ENCODE data around the gene PHKG2. TPM values are rescaled to one million over a fixed set of nuclear protein-coding genes. Genes with fewer than 3 reads are reported as not detected.

PHKG2 gene
- total and polyA plus RNA-seq, 3 donors from 2014 or later, result 78.4 to 312 (median 129) TPM

DNA sequence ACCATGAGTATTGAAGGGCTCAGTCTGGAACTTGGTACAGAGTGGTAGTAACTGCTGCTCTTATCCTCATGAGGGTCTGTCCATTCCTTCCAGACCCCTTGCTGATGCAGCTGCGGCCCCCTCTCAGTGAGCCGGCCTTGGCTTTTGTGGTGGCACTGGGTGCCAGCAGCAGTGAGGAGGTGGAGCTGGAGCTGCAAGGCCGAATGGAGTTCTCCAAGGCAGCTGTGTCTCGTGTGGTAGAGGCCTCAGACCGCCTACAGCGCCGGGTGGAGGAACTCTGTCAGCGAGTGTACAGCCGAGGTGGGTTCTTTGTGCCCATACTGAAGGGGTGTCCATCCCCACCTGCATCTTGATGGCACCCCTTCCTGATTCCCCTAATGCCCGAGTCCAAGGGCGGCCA lies 15.9 kb downstream of the PHKG2 start:
- TF ChIP-seq, protein P1, sequence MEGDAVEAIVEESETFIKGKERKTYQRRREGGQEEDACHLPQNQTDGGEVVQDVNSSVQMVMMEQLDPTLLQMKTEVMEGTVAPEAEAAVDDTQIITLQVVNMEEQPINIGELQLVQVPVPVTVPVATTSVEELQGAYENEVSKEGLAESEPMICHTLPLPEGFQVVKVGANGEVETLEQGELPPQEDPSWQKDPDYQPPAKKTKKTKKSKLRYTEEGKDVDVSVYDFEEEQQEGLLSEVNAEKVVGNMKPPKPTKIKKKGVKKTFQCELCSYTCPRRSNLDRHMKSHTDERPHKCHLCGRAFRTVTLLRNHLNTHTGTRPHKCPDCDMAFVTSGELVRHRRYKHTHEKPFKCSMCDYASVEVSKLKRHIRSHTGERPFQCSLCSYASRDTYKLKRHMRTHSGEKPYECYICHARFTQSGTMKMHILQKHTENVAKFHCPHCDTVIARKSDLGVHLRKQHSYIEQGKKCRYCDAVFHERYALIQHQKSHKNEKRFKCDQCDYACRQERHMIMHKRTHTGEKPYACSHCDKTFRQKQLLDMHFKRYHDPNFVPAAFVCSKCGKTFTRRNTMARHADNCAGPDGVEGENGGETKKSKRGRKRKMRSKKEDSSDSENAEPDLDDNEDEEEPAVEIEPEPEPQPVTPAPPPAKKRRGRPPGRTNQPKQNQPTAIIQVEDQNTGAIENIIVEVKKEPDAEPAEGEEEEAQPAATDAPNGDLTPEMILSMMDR (IDR thresholded peaks at IDR 0.05), result no peak
- TF ChIP-seq POLR2A (IDR thresholded peaks at IDR 0.05), result no peak
- DNase-seq, result no peak
- no peaks in the 10 kb centered on the region for H3K36me3 ChIP-seq (ENCODE audit: low read depth, missing control alignments)
- H3K27me3 ChIP-seq, result no peaks in the 10 kb centered on the region
- peaks cover 22% of the 10 kb centered on the region for H3K4me1 ChIP-seq
- H3K9me3 ChIP-seq, result no peaks in the 10 kb centered on the region
- intact Hi-C loops (cut with DNase I; ENCODE audit: low total_unique reads), result no loop called here
- WGBS, 2 donors, result 81 to 97% methylated on average over 4 to 11 of the region's 11 CpGs
- no peak overlapping the region for H3K27ac ChIP-seq
- H3K4me3 ChIP-seq, result no peak overlapping the region

DNA sequence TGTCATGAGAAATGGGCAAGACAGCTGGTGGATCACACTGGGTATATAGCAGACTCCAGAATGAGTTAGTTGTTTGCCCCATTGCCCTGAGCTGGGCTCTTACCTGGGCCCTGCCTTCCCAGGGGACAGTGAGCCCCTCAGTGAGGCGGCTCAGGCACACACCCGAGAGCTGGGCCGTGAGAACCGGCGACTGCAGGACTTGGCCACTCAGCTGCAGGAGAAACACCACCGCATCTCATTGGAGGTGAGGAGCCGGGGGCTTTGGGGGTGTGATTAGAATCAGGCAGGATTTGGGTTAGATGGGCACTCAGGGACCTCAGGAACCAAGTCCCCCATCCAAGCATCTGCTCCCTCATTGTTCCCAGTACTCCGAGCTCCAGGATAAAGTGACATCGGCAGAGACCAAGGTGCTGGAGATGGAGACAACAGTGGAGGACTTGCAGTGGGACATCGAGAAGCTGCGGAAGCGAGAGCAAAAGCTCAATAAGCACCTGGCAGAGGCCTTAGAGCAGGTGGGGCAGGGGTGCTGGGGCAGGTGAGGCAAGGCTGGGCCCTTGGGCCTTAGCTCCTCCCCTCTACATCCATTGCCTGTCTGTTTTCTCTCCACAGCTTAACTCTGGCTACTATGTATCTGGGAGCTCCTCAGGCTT lies 16.7 kb downstream of the PHKG2 start:
- Histone ChIP-seq H3K4me3 (no peak overlapping the region), H3K27ac (no peak overlapping the region), H3K36me3 (ENCODE audit: low read depth, missing control alignments) (no peaks in the 10 kb centered on the region), H3K4me1 (peaks cover 22% of the 10 kb centered on the region), H3K27me3 (no peaks in the 10 kb centered on the region), H3K9me3 (no peaks in the 10 kb centered on the region)
- intact Hi-C loops (cut with DNase I; ENCODE audit: low total_unique reads), result no loop called here
- no peak for TF ChIP-seq POLR2A (IDR thresholded peaks at IDR 0.05)
- TF ChIP-seq, protein P1 (IDR thresholded peaks at IDR 0.05), result no peak
- DNase-seq, result no peak
- 91 to 95% methylated on average over 11 to 12 of the region's 12 CpGs for WGBS, 2 donors

DNA sequence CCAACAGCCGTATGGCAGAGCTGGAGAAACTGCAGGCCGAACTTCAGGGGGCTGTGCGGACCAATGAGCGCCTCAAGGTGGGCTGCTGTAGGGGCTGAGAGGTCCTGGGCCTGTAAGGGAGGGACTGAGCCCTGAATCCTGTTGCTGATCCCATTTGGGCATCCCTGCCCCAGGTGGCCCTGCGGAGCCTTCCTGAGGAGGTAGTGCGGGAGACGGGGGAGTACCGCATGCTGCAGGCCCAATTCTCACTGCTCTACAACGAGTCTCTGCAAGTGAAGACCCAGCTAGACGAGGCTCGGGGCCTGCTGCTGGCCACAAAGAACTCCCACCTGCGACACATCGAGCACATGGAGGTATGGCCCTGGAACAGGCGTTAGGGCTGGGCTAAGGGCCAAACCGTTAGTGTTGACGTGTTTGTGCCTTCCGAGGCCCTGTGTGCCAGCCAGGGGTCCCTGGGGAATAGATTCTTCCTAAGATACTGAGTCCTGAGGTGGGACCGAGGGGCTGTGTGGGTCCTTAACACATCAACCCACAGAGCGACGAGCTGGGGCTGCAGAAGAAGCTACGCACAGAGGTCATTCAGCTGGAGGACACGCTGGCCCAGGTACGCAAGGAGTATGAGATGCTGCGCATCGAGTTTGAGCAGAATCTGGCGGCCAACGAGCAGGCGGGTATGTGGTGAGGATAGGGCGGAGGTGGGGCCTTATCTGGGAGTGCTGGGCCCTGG lies 18.1 kb downstream of the PHKG2 start:
- H3K4me3 ChIP-seq, result no peak overlapping the region
- intact Hi-C loops (cut with DNase I; ENCODE audit: low total_unique reads), result no loop called here
- no peaks in the 10 kb centered on the region for H3K36me3 ChIP-seq (ENCODE audit: low read depth, missing control alignments)
- no peaks in the 10 kb centered on the region for H3K27me3 ChIP-seq
- peaks cover 15% of the 10 kb centered on the region for H3K4me1 ChIP-seq
- H3K27ac ChIP-seq, result no peak overlapping the region
- 83 to 85% methylated on average over 15 to 28 of the region's 29 CpGs for WGBS, 2 donors
- DNase-seq, result no peak
- no peak for TF ChIP-seq POLR2A (IDR thresholded peaks at IDR 0.05)
- TF ChIP-seq, protein P1 (IDR thresholded peaks at IDR 0.05), result no peak
- H3K9me3 ChIP-seq, result no peaks in the 10 kb centered on the region

DNA sequence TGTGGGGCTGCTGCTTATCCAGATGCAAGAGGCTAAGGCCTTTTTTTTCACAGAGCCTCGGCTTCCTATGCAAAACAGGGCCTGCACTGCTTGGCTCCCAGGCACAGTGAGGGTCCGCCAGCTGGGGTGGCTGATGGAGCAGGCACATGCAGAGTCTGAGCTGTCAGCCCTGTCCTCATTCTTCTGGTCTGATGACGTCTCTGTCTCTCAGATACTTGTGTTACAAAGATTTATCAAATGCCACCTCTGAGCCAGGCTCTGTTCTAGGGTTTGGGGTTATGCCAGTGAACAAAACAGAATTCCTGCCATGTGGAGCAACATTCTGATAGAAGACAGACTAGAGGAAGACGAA lies 18.7 kb downstream of the PHKG2 start:
- no peaks in the 10 kb centered on the region for H3K9me3 ChIP-seq
- 65 to 75% methylated on average over 4 of the region's 4 CpGs for WGBS, 2 donors
- peaks cover 15% of the 10 kb centered on the region for H3K4me1 ChIP-seq
- no peak overlapping the region for H3K4me3 ChIP-seq
- no peaks in the 10 kb centered on the region for H3K27me3 ChIP-seq
- H3K27ac ChIP-seq, result no peak overlapping the region
- intact Hi-C loops (cut with DNase I; ENCODE audit: low total_unique reads), result no loop called here
- no peak for TF ChIP-seq POLR2A (IDR thresholded peaks at IDR 0.05)
- TF ChIP-seq, protein P1 (IDR thresholded peaks at IDR 0.05), result no peak
- DNase-seq, result peak; percentile 41
- H3K36me3 ChIP-seq (ENCODE audit: low read depth, missing control alignments), result no peaks in the 10 kb centered on the region
